Ishikawa (cell line): ENCODE data around the gene RIOK3.
A peak's percentile ranks its signal among the peaks of the same experiment; 100 is the strongest.

Source experiments
- CEBPB ChIP-seq: IDR thresholded peaks from 2 replicates; pipeline ENCODE4 v1.6.1; 2012
- CREB1 ChIP-seq: IDR thresholded peaks from 2 replicates; pipeline ENCODE4 v1.6.1; 2012; ENCODE audit warnings: low read depth
- EGR1 ChIP-seq: IDR thresholded peaks from 2 replicates; pipeline ENCODE4 v1.6.1; 2012
- EP300 ChIP-seq: IDR thresholded peaks from 2 replicates; pipeline ENCODE4 v1.6.1; 2012; ENCODE audit warnings: borderline replicate concordance
- FOXM1 ChIP-seq: IDR thresholded peaks from 2 replicates; pipeline ENCODE4 v1.6.1; 2012; ENCODE audit warnings: low read depth, borderline replicate concordance
- MAX ChIP-seq: IDR thresholded peaks from 2 replicates; pipeline ENCODE4 v1.6.1; 2012
- NFIC ChIP-seq: IDR thresholded peaks from 2 replicates; pipeline ENCODE4 v1.6.1; 2012
- RAD21 ChIP-seq: IDR thresholded peaks from 2 replicates; pipeline ENCODE4 v1.6.1; 2012; ENCODE audit warnings: low read depth
- TAF1 ChIP-seq: IDR thresholded peaks from 2 replicates; pipeline ENCODE4 v1.6.1; 2012; ENCODE audit warnings: low read depth, mild to moderate bottlenecking
- TCF12 ChIP-seq: IDR thresholded peaks from 2 replicates; pipeline ENCODE4 v1.6.1; 2012; ENCODE audit warnings: low read depth
- TEAD4 ChIP-seq: IDR thresholded peaks from 2 replicates; pipeline ENCODE4 v1.6.1; 2012
- USF1 ChIP-seq: IDR thresholded peaks from 2 replicates; pipeline ENCODE4 v1.6.1; 2012
- YY1 ChIP-seq: IDR thresholded peaks from 2 replicates; pipeline ENCODE4 v1.6.1; 2012; ENCODE audit warnings: low read depth
- ZBTB7A ChIP-seq: IDR thresholded peaks from 2 replicates; pipeline ENCODE4 v1.6.1; 2012; ENCODE audit warnings: low read depth
- TF ChIP-seq, protein P1 (sequence below): IDR thresholded peaks from 2 replicates; pipeline ENCODE4 v1.6.1; 2012; ENCODE audit warnings: low read depth, mild to moderate bottlenecking

Gene RIOK3

GRCh38 chr18:23493654-23494053 is 40.6 kb downstream of the RIOK3 start:
- TF ChIP-seq MAX: no peak
- no peak for TF ChIP-seq TCF12
- TF ChIP-seq EGR1: no peak
- TF ChIP-seq CEBPB: no peak
- no peak for TF ChIP-seq NFIC
- TF ChIP-seq RAD21: no peak
- TF ChIP-seq ZBTB7A: no peak
- TF ChIP-seq, protein P1, sequence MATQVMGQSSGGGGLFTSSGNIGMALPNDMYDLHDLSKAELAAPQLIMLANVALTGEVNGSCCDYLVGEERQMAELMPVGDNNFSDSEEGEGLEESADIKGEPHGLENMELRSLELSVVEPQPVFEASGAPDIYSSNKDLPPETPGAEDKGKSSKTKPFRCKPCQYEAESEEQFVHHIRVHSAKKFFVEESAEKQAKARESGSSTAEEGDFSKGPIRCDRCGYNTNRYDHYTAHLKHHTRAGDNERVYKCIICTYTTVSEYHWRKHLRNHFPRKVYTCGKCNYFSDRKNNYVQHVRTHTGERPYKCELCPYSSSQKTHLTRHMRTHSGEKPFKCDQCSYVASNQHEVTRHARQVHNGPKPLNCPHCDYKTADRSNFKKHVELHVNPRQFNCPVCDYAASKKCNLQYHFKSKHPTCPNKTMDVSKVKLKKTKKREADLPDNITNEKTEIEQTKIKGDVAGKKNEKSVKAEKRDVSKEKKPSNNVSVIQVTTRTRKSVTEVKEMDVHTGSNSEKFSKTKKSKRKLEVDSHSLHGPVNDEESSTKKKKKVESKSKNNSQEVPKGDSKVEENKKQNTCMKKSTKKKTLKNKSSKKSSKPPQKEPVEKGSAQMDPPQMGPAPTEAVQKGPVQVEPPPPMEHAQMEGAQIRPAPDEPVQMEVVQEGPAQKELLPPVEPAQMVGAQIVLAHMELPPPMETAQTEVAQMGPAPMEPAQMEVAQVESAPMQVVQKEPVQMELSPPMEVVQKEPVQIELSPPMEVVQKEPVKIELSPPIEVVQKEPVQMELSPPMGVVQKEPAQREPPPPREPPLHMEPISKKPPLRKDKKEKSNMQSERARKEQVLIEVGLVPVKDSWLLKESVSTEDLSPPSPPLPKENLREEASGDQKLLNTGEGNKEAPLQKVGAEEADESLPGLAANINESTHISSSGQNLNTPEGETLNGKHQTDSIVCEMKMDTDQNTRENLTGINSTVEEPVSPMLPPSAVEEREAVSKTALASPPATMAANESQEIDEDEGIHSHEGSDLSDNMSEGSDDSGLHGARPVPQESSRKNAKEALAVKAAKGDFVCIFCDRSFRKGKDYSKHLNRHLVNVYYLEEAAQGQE: no peak
- no peak for TF ChIP-seq EP300
- TF ChIP-seq CREB1: no peak
- no peak for TF ChIP-seq TAF1
- TF ChIP-seq USF1: no peak

DNA sequence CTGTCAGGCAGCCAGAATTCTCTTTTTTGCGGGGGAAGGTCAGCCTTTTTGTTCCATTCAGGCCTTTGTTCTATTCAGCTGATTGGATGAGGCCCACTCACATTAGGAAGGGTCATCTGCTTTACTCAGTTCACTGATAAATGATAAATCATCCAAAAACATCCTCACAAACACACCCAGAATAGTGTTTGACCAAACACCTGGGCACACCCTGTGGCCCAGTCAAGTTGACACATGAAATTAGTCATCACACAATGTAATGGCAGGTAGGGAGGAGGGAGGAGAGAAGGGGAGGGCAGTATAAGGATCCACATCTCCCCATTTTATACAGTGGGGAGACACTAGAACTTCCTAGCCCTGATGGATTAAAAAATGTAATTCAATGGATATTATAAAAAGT is 41.9 kb downstream of the RIOK3 start:
- TF ChIP-seq RAD21: no peak
- TF ChIP-seq CREB1: no peak
- no peak for TF ChIP-seq NFIC

DNA sequence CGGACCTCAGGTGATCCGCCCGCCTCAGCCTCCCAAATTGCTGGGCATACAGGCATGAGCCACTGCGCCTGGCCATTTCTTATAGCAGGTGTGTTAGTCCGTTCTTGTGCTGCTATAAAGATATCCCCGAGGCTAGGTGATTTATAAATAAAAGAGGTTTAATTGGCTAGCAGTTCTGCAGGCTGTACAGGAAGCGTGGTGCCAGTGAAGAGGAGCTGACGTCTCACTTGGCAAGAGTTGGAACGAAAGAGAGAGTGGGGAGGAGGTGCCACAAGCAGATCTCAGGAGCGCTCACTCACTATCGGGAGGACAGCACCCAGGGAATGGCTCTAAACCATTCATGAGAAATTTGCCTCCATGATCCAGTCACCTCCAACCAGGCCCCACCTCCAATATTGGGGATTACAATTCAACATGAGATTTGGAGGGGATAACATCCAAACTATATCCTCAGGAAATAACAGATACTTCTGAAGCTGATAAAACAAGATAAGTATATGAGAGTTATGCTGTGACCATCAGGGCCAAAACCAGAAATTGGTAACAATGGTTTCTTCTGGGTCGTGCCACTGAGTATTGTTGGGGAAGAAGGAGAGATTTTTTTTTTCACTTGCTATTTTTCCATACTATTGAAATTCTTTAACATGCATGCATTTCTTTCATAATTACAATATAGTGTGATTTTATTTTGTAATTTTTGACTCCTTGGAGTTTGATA is 42.8 kb downstream of the RIOK3 start:
- TF ChIP-seq TCF12: no peak
- no peak for TF ChIP-seq CREB1
- TF ChIP-seq FOXM1: no peak
- no peak for TF ChIP-seq YY1
- no peak for TF ChIP-seq CEBPB
- TF ChIP-seq, protein P1: no peak

- TF ChIP-seq CREB1 (no peak), TAF1 (no peak)
These were observed 45.0 kb downstream of the RIOK3 start for GRCh38 chr18:23498117-23498516.

DNA sequence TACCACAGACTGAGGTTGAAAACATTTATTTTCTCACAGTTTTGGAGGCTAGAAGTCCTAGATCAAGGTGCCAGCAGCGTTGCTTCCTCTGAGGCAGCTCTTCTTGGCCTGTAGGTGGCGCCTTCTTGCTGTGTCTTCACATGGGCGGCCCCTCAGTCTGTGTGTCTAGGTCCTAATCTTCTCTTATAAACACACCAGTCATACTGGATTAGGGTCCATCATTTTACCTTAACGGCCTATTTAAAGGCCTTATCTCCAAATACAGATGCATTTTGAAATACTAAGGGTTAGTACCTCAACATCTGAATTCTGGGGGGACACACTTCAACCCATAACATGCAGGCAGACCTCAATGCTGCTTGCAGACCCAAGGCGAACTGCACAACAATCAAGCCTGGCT is 45.8 kb downstream of the RIOK3 start:
- TF ChIP-seq RAD21 (peak; percentile 75), TCF12 (no peak), EGR1 (no peak), TEAD4 (no peak), NFIC (no peak), ZBTB7A (no peak), CREB1 (no peak)
- TF ChIP-seq, protein P1: no peak

DNA sequence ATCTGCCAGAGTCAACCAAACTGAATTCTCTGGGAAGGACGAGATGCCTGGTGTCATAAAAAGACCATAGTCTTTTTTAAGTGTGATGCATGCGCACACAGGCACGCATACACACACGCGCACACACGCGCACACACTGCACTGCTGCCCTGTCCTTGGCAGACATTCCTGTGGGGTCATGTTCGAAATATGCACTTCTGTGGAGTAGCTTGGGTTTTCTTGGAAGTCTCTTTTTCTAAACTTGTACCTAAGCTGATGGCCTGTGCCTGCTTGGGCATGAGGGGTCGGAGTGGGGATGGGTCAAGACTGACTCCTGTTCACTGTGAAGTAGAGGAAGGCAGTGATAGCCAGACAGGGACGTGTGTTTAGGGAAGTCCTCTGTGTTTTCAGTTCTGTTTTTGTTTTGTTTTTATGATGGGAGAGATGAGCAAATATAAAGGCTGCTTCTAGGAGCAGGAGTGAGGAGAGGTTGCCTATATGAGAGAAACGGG is 46.2 kb downstream of the RIOK3 start:
- no peak for TF ChIP-seq EGR1
- TF ChIP-seq FOXM1: no peak
- TF ChIP-seq TCF12: no peak
- TF ChIP-seq, protein P1: no peak
- TF ChIP-seq USF1: no peak
- no peak for TF ChIP-seq NFIC
- TF ChIP-seq MAX: no peak
